ENCODE data around the gene KBTBD3.
"Not testable (repeated sequence)": the region's sequence is repeated elsewhere in the genome, so short reads cannot be mapped to it uniquely, and the experiment has no call there.

KBTBD3 gene

DNA sequence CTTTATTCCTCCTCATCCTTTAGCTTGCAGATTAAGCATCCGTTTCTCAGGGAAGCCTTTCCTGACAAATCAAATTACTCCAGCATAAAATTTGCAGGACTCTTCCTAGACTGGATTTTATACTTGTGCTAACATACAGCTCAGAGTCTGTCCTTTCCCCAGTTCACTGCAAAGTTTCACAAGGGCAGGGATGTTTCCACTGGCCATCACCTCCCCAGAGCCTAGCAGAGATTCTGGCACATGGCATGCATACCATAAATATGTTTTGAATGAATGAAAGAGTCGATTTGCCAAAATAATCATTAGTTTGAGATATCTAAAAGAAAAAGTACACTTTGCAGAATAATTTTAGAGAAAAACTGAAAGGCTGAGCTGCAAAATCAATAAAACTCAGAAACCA lies 65.7 kb downstream of the KBTBD3 start:
- FAIRE-seq (no peak), DNase-seq (ENCODE audit: low spot score) (no peak)

DNA sequence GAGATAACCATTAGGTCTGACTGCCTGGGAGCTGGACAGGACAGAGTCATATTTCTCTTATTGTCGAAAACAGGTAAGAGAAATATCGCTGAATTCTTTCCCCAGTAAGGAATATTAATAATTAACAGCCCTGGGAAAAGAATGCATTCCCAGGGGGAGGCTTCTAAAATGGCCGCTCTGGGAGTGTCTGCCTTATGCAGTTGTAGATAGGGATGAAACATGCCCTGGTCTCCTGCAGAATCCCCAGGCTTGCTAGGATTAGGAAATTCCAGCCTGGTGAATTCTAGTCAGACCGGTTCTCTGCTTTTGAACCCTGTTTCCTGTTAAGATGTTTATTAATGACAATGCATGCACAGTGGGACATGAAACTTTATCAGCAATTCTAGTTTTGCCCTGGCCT lies 74.1 kb downstream of the KBTBD3 start:
- FAIRE-seq, result not testable (repeated sequence)

DNA sequence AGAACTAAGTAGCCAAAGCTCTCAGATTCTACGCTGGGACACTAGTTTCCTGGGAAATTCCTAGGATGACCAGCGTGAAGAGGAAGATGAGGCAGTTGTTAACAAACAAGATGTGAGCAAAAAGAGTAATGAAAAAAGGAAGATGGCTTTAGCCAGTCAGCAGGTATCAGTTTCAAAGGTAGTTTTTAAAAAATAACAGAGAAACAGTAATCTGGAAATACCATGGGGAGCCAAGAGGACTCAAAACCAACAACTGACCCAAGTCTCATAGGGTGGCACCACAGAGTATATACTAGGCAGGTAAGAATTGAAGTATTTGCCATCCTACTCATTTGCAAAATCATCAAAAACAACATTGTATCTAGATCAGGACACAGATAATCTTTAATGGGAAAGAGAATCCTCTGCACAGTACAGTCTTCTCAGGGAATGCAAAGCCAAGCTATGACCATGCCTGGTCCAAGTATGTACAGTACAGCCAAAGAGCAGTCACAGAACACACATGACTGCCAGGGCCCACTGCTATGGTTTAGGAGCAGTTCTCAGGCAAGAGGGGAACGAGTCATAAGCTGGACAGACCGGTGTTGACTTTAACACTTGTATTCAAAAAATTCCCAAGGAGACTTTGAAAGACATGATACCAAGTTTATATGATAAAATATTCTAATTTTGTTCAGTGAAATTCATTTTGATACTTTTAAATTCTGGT lies 75.7 kb downstream of the KBTBD3 start:
- DNase-seq (ENCODE audit: low spot score) (no peak), FAIRE-seq (peak; percentile 13)

More for the DNA sequence above, 74.1 kb downstream of the KBTBD3 start:
- not testable (repeated sequence) for DNase-seq (ENCODE audit: low spot score)
